Heart right ventricle (tissue), 16 donors: ENCODE results near the gene HSPA9. TPM values are rescaled to one million over a fixed set of nuclear protein-coding genes. Genes with fewer than 3 reads are reported as not detected.

Experiments
- ATAC-seq, 8 donors: fragments of 200-7000 bp; cut with Tn5 transposase; one replicate each; pipeline ENCODE4 v1.9.1; 2020; ENCODE audit warnings: mild to moderate bottlenecking in 8 of 8, moderate library complexity in 8 of 8, moderate number of reproducible peaks in 1 of 8
- DNase-seq, 2 donors: peaks; one replicate each; pipeline ENCODE4 v3.0.0-alpha.2; 2020
- H3K27ac ChIP-seq, 10 donors: fragments of 200-600 bp; sonication (generic) in 2 of 10; one replicate each; pipeline versions ENCODE4 v1.5.0 to v1.8.0; 2020 to 2022; ENCODE audit warnings: mild to moderate bottlenecking in 3 of 10
- H3K27me3 ChIP-seq, 7 donors: fragments of 200-600 bp; one replicate each; pipeline ENCODE4 v1.8.0; 2021 to 2022; ENCODE audit warnings: mild to moderate bottlenecking in 2 of 7
- H3K36me3 ChIP-seq, 9 donors: fragments of 200-600 bp; sonication (generic) in 1 of 9; one replicate each; pipeline versions ENCODE4 v1.5.0 to v1.8.0; 2020 to 2022; ENCODE audit warnings: mild to moderate bottlenecking in 2 of 9
- H3K4me1 ChIP-seq, 9 donors: fragments of 200-600 bp; sonication (generic) in 1 of 9; one replicate each; pipeline versions ENCODE4 v1.5.0 to v1.8.0; 2020 to 2022; ENCODE audit warnings: mild to moderate bottlenecking in 4 of 9
- H3K4me3 ChIP-seq, 10 donors: fragments of 200-600 bp; sonication (generic) in 2 of 10; one replicate each; pipeline versions ENCODE4 v1.5.0 to v1.8.0; 2020 to 2022; ENCODE audit warnings: mild to moderate bottlenecking in 7 of 10, moderate library complexity in 2 of 10
- H3K9me3 ChIP-seq, 11 donors: fragments of 200-600 bp in 10 of 11; sonication (generic) in 2 of 11; one replicate each; pipeline versions ENCODE4 v1.5.0 to v1.8.0; 2013 to 2022; ENCODE audit warnings: mild to moderate bottlenecking in 2 of 11, control low read depth in 1 of 11, moderate library complexity in 1 of 11
- WGBS, 2 donors: extraction: QIAGEN DNeasy Blood & Tissue Kit; methylation state at CpG; one replicate each; pipeline ENCODE4 v1.1.7; 2013; ENCODE audit warnings: inconsistent platforms in 1 of 2; 5-methylcytosine and 5-hydroxymethylcytosine counted together
- intact Hi-C, 10 donors: fragments of 100-400 bp; cut with DNase I; formaldehyde crosslinking; loops; one replicate each; pipeline versions ENCODE4 v1.11.1 to v1.14.2; 2022
- polyA plus RNA-seq, 2 donors: library from polyadenylated mRNA; stranded (reverse); fragments of 200-250 nt; gene quantifications; one replicate each; pipeline ENCODE4 v1.2.3, GENCODE V29; 2013
- total RNA-seq, 10 donors: library from RNA; stranded (reverse); fragmentation: NEBNext Ultra II Directional in 3 of 10; extraction: Animal tissue kit (Norgen Biotek cat#: 25700) in 3 of 10; gene quantifications; one replicate each; pipeline versions ENCODE4 v1.2.1 to v1.2.4, GENCODE V29; 2021 to 2023
- TF ChIP-seq, protein P1 (sequence below), 9 donors: fragments of 200-600 bp; sonication (generic) in 2 of 9; IDR thresholded peaks; one replicate each; pipeline versions ENCODE4 v1.5.0 to v1.8.0; 2021 to 2022; ENCODE audit warnings: antibody characterized with exemption in 9 of 9, mild to moderate bottlenecking in 5 of 9, moderate library complexity in 1 of 9
- donor health status: Arrhythmogenic right ventricular cardiomyopathy.
- donor health status: ischemic (EF 13 %, LVEDD 7.1; RV severe dilation, severe dysfunction).
- donor health status: healthy with polysubstance abuse.
- donor health status: DM: no; HTN: yes; CAD: no.
- donor health status: DM: no; HTN: no; CAD: no.
- donor health status: ischemic (EF 25% LVEDD 6.9; RV normal size, moderate dysfunction).
- donor health status: ischemic (EF 25% LVEDD 5.7; RV mildly dilated, moderate dysfunction).
- donor health status: healthy.
- donor health status: DM: yes; HTN: yes; CAD: no.
- donor health status: Ischemic cardiomyopathy.
- donor health status: ischemic (EF 35%, LVEDD 5.7; RV mildly dilated, moderate dysfunction).
- donor health status: nonischemic (EF 11% LVEDD 7.7; RV severe dilation, severe dysfunction).
- donor health status: DM: yes; HTN: yes; CAD: no.
- donor health status: PGD.
- donor health status: ischemic (EF 29% LVEDD 5.4; RV normal size, mild dysfunction).
- donor health status: nonischemic (EF 23%, LVEDD 6.1; RV moderate dilation, normal function).

Gene HSPA9
- total and polyA plus RNA-seq, 12 donors, result 82.9 to 415 (median 315) TPM

GRCh38 chr5:138577452-138577851, 2.3 kb upstream of the HSPA9 start:
- Histone ChIP-seq H3K27me3 (no peaks in the 10 kb centered on the region), H3K4me3 (no peak overlapping the region), H3K36me3 (peaks cover 0 to 17% (median 12%) of the 10 kb centered on the region in 9 donors), H3K4me1 (peaks cover 0 to 29% (median 18%) of the 10 kb centered on the region in 9 donors), H3K27ac (no peak overlapping the region), H3K9me3 (no peaks in the 10 kb centered on the region)
- intact Hi-C loops, result loop anchor here in 4 of 10 donors (5.0 to 10.0 kb wide), 3 partner anchors 175 to 685 kb away; partner anchors contain the start of gene CTNNA1 (in 2 of the 4)
- TF ChIP-seq, protein P1, sequence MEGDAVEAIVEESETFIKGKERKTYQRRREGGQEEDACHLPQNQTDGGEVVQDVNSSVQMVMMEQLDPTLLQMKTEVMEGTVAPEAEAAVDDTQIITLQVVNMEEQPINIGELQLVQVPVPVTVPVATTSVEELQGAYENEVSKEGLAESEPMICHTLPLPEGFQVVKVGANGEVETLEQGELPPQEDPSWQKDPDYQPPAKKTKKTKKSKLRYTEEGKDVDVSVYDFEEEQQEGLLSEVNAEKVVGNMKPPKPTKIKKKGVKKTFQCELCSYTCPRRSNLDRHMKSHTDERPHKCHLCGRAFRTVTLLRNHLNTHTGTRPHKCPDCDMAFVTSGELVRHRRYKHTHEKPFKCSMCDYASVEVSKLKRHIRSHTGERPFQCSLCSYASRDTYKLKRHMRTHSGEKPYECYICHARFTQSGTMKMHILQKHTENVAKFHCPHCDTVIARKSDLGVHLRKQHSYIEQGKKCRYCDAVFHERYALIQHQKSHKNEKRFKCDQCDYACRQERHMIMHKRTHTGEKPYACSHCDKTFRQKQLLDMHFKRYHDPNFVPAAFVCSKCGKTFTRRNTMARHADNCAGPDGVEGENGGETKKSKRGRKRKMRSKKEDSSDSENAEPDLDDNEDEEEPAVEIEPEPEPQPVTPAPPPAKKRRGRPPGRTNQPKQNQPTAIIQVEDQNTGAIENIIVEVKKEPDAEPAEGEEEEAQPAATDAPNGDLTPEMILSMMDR (IDR thresholded peaks at IDR 0.05), result no peak
- ATAC-seq, result no peak
- WGBS, 2 donors, result 96 to 97% methylated on average over 17 of the region's 17 CpGs
- DNase-seq, result no peak

DNA sequence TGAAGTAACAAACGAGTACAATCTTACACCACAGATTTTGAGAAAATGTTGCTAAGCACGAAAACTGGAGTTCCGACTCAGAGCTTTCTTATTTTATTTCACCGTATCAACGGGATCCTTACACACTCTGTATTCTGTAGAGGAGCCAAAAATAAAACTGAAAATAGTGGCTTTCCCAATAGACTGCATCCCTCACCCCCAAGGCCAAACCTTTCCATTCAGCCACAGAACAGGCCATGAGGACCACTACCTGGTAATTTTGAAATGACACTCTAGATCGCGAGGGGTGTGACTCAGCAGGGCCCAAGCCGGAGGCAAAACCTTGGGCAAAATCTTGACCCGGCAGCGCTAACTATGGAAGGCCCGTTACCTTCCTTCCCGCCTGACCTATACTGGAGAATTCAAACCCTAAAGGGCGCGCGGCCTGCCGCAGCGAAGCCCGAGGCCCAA, 432 bp downstream of the HSPA9 start:
- H3K9me3 ChIP-seq, result no peaks in the 10 kb centered on the region
- TF ChIP-seq, protein P1 (IDR thresholded peaks at IDR 0.05), result no peak
- DNase-seq (peak in 1 of 2 donors; percentile 18), ATAC-seq (peak in 1 of 8 donors; percentile 7)
- H3K27ac ChIP-seq, result peak overlapping the region; percentile 93 to 99 (median 98)
- peak overlapping the region; percentile 69 to 98 (median 86) for H3K4me3 ChIP-seq
- peaks cover 0 to 44% (median 22%) of the 10 kb centered on the region in 9 donors for H3K4me1 ChIP-seq
- H3K27me3 ChIP-seq, result no peaks in the 10 kb centered on the region
- intact Hi-C loops, result loop anchor here in 6 of 10 donors (1.0 to 10.0 kb wide), 6 partner anchors 30 to 694 kb away; partner anchors contain the start of genes ETF1 (in 3 of the 6) and CTNNA1 (in 2 of the 6)
- H3K36me3 ChIP-seq, result peaks cover 0 to 44% (median 36%) of the 10 kb centered on the region in 9 donors
- 0% methylated on average over 18 of the region's 18 CpGs for WGBS, 2 donors

- DNase-seq (no peak), ATAC-seq (no peak)
- intact Hi-C loops, result loop anchor here in 3 of 10 donors (2.0 to 10.0 kb wide), 3 partner anchors 29 to 695 kb away; partner anchors contain the start of gene CTNNA1 (in 1 of the 3)
- TF ChIP-seq, protein P1 (IDR thresholded peaks at IDR 0.05), result no peak
- Histone ChIP-seq H3K4me1 (peaks cover 0 to 51% (median 23%) of the 10 kb centered on the region in 9 donors), H3K27me3 (no peaks in the 10 kb centered on the region), H3K27ac (peak overlapping the region in 9 of 10 donors; percentile 93 to 99 (median 97)), H3K36me3 (peaks cover 0 to 50% (median 37%) of the 10 kb centered on the region in 9 donors), H3K9me3 (no peaks in the 10 kb centered on the region), H3K4me3 (peak overlapping the region; percentile 69 to 98 (median 86))
- 37 to 43% methylated on average over 9 of the region's 9 CpGs for WGBS, 2 donors
These were observed 1.1 kb downstream of the HSPA9 start for GRCh38 chr5:138573949-138574670.

- Histone ChIP-seq H3K27ac (no peak overlapping the region), H3K4me3 (no peak overlapping the region), H3K27me3 (no peaks in the 10 kb centered on the region), H3K9me3 (no peaks in the 10 kb centered on the region), H3K4me1 (peaks cover 0 to 52% (median 23%) of the 10 kb centered on the region in 9 donors), H3K36me3 (peaks cover 0 to 59% (median 46%) of the 10 kb centered on the region in 9 donors)
- TF ChIP-seq, protein P1 (IDR thresholded peaks at IDR 0.05), result no peak
- intact Hi-C loops, result loop anchor here in 1 of 10 donors (10.0 kb wide), 1 partner anchor 182 kb away; the partner anchor contains the start of gene CTNNA1
- DNase-seq, result no peak
- ATAC-seq, result no peak
- WGBS, 2 donors, result 81 to 84% methylated on average over 8 of the region's 8 CpGs
These were observed 2.0 kb downstream of the HSPA9 start for GRCh38 chr5:138573223-138573622.
